RWPE1 (cell line): ENCODE data around the gene HMOX2.
A peak's percentile ranks its signal among the peaks of the same experiment; 100 is the strongest.

Experiments
- CTCF ChIA-PET: fragments of 350-600 bp; sonication (Branson Sonifier 250); formaldehyde crosslinking; extraction: SDS; loops from one replicate; lab custom pipeline; 2021; lab: Yijun Ruan, JAX
- POLR2A ChIA-PET: fragments of 400-600 bp; formaldehyde crosslinking; extraction: SDS; loops from one replicate; lab custom pipeline; 2020; ENCODE audit warnings: antibody characterized with exemption; ENCODE audit not compliant: low non-redundant PET; lab: Yijun Ruan, JAX
- DNase-seq: peaks from one replicate; pipeline ENCODE4 v3.0.0; 2012; ENCODE audit warnings: low spot score
- H3K27ac ChIP-seq: fragments of 450-650 bp; 2 replicates; pipeline ENCODE4 v1.5.1; 2017
- TF ChIP-seq, protein P1 (sequence below): fragments of 450-650 bp; conservative IDR thresholded peaks from 2 replicates; pipeline ENCODE4 v1.5.1; 2017; ENCODE audit warnings: low read depth, mild to moderate bottlenecking

HMOX2 gene

DNA sequence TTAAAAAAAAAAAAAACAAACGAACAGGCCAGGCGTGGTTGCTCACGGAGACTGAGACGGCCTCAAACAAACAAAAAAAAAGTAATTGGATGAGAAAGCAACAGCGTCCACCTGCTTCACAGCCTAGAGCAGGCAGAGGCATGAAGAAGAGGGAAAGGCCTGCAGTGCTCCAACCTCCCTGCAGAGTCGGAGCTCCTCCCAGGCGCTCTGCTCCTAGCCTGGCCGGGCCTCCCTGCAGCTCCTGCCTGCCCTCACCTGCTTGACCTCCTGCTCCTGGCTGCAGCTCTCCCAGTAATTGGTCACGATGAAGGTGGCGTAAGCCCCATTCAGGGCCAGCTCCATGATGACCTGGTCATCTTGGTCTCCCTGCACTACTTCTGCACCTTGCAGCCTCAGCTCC is 7.2 kb upstream of the HMOX2 start:
- TF ChIP-seq, protein P1, sequence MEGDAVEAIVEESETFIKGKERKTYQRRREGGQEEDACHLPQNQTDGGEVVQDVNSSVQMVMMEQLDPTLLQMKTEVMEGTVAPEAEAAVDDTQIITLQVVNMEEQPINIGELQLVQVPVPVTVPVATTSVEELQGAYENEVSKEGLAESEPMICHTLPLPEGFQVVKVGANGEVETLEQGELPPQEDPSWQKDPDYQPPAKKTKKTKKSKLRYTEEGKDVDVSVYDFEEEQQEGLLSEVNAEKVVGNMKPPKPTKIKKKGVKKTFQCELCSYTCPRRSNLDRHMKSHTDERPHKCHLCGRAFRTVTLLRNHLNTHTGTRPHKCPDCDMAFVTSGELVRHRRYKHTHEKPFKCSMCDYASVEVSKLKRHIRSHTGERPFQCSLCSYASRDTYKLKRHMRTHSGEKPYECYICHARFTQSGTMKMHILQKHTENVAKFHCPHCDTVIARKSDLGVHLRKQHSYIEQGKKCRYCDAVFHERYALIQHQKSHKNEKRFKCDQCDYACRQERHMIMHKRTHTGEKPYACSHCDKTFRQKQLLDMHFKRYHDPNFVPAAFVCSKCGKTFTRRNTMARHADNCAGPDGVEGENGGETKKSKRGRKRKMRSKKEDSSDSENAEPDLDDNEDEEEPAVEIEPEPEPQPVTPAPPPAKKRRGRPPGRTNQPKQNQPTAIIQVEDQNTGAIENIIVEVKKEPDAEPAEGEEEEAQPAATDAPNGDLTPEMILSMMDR, result no peak
- ChIA-PET CTCF (no interaction called here), POLR2A (no interaction called here)
- DNase-seq, result no peak
- peak overlapping the region; percentile 25; the same call in 1 of the 2 replicates for H3K27ac ChIP-seq

DNA sequence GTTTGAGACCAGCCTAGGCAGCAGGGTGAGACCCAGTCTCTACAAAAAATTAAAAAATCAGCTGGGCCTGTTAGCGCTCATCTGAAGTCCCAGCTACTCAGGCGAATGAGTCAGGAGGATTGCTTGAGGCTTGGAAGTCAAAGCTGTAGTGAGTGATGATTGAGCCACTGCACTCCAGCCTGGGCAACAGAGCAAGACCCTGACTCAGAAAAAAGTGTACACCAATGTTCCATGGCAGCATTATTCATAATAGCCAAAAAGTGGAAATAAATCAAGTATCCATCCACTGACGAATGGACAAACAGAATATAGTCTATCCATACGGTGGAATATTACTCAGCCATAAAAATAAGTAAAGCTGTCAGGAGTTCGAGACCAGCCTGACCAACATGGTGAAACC is 4.3 kb upstream of the HMOX2 start:
- H3K27ac ChIP-seq, result peak overlapping the region; percentile 30
- POLR2A ChIA-PET, result interaction anchor here (1.3 kb wide), 1 partner anchor 8 kb away, joined by 3 read pairs; no protein-coding TSS in a partner anchor
- CTCF ChIA-PET, result interaction anchor here (0.6 kb wide), 2 partner anchors 21 to 43 kb away, joined by 3 to 4 read pairs; no protein-coding TSS in a partner anchor
- DNase-seq, result no peak
- TF ChIP-seq, protein P1, result no peak

DNA sequence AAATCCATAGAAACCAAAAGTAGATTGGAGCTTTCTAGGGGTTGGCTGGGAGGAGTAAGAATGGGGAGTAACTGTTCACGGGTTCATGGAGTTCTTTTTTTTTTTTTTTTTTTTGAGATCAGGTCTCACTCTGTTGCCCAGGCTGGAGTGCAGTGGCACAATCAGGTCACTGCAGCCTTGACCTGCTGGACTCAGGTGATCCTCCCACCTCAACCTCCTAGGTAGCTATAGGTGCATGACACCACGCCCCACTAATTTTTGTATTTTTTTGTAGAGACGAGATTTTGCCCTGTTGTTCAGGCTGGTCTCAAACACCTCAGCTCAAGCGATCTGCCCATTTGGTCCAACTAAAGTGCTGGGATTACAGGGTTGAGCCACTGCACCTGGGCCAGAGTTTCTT is 3.3 kb upstream of the HMOX2 start:
- ChIA-PET CTCF (no interaction called here), POLR2A (interaction anchor here (1.3 kb wide), 1 partner anchor 9 kb away, joined by 3 read pairs; no protein-coding TSS in a partner anchor)
- TF ChIP-seq, protein P1, result no peak
- no peak overlapping the region; the same call in 1 of the 2 replicates for H3K27ac ChIP-seq
- DNase-seq, result no peak

DNA sequence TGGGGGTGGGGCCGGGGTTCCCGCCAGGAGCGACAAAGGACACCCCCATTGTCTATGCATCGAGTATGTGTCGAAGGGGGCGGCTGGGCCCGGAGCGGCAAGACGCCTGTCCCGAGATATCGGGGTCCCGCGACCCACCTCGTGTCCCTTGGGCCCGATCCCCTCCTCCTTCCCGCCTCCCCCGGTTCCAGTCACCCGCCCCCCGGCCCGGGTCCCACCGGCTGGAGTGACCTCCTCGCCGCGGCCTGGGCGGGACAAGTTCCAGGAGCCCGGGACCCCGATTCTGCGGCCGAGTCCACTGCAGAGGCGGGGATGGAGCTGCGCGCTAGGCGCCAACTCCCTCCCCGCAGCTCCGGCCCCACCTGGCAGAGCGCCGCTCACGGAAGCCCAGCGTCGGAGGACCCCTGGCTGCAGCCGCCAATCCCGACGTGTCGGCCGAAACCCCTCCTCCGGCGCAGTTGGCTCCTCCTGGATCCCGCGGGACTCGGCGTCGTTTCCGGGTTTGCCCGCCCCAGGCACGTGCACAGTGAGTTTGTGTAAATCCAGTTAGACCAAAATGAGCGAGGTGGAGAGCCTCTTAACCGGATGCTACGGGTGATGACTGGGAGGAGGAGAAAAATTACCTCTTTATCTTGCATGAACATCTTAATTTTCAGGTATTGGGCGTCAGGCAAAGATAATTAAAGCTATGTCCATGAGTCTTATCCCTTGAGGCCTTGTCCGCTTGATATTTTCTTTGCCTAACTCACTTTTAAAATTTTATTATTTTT is 1.8 kb upstream of the HMOX2 start, which contains the start of gene NMRAL1:
TSS of gene NMRAL1 (minus strand) at position 434 of the 770 bp plus-strand sequence. CDS start 493 bp downstream, outside the sequence.
- peak; percentile 89 for DNase-seq
- ChIA-PET CTCF (interaction anchor here (0.6 to 0.7 kb wide), 2 partner anchors 9 to 147 kb away, joined by 3 to 4 read pairs; no protein-coding TSS in a partner anchor), POLR2A (interaction anchor here (1.0 kb wide), 1 partner anchor 10 kb away, joined by 3 read pairs; no protein-coding TSS in a partner anchor)
- TF ChIP-seq, protein P1, result no peak
- H3K27ac ChIP-seq, result peak within 1 kb of the TSS; percentile 86

DNA sequence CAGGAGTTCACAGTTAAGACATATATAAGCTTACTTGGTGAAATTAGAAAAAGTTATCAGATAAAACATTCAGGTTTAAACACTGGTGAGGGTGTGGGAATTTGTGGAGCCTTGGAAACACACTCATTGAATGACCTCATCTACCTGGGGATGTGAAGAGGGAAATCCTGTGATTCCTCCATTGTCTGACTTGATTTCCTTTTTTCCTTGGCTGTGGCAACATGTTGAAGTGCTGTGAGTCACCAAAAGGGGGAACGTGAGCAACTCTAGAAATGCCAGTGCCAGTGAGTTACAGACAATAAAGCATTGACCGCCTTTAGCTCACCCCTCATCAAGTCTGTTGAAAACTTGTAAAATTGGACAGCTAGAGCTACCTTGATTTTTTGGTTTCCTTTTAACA is 1.8 kb downstream of the HMOX2 start:
- peak overlapping the region; percentile 86 for H3K27ac ChIP-seq
- peak; percentile 74 for DNase-seq
- TF ChIP-seq, protein P1, result no peak
- POLR2A ChIA-PET, result no interaction called here
- CTCF ChIA-PET, result interaction anchor here (0.5 to 0.8 kb wide), 4 partner anchors 14 to 500 kb away, joined by 3 to 6 read pairs (median 4); no protein-coding TSS in a partner anchor

DNA sequence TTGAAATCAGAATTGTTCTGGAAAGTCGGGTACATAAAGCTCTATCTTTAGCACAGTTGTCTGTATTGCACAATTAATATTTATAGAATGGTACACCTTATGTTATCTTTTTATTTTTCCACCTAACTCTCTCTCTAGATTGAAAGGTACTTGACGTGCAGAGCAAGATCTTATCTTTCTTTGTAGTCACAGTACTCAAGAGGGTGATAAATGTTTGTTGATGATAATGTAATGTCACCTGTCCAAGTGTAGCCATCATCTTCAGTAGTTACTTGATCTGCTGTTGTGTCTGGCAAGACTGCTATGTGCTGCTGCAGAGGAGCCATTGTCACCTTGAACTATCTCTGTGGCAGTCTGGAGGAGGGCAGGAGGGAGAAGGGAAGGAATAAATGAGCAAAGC is 5.3 kb downstream of the HMOX2 start:
- no peak overlapping the region for H3K27ac ChIP-seq
- ChIA-PET CTCF (no interaction called here), POLR2A (no interaction called here)
- no peak for DNase-seq
- TF ChIP-seq, protein P1, result no peak
